A549 (cell line): ENCODE measurements around the gene OR2F2. TPM values are rescaled to one million over a fixed set of nuclear protein-coding genes. Genes with fewer than 3 reads are reported as not detected.

Experiments used
- ATAC-seq, 2 experiments: fragments of 200-7000 bp in 1 of 2; fragments of >200 bp in 1 of 2; cut with Nextera tagmentation in 1 of 2; cut with Tn5 transposase in 1 of 2; 3 replicates each; pipeline versions ENCODE4 v1.8.0 to v1.9.1; 2018 to 2020; ENCODE audit warnings: mild to moderate bottlenecking in 1 of 2, moderate library complexity in 1 of 2
- CTCF ChIA-PET: fragments of 300-600 bp; sonication (Branson Sonifier 250); formaldehyde crosslinking; extraction: SDS; loops from one replicate; lab custom pipeline; 2021; ENCODE audit warnings: antibody characterized with exemption, inconsistent platforms; lab: Yijun Ruan, JAX
- POLR2A ChIA-PET: fragments of 350-600 bp; formaldehyde crosslinking; extraction: SDS; loops from one replicate; lab custom pipeline; 2021; ENCODE audit warnings: antibody characterized with exemption, inconsistent platforms; lab: Yijun Ruan, JAX
- DNase-seq, 2 experiments: peaks; one replicate each; pipeline versions ENCODE4 v3.0.0 to v3.0.0-alpha.2; 2011 to 2016; ENCODE audit warnings: low read depth in 1 of 2, low spot score in 1 of 2
- FAIRE-seq: peaks from 2 replicates; lab custom pipeline; 2011; peaks lifted over from hg19 to GRCh38; lab: Jason Lieb, UNC
- H3K27ac ChIP-seq, 2 experiments: fragments of >200 bp; sonication (Bioruptor Twin); formaldehyde crosslinking; 3 replicates each; pipeline ENCODE4 v1.5.1; 2016 to 2017
- H3K4me1 ChIP-seq: fragments of >200 bp; sonication (Bioruptor Twin); formaldehyde crosslinking; 3 replicates; pipeline ENCODE4 v1.6.1; 2016
- H3K4me2 ChIP-seq: fragments of >200 bp; sonication (Bioruptor Twin); formaldehyde crosslinking; 3 replicates; pipeline ENCODE4 v1.6.1; 2016
- H3K4me3 ChIP-seq: fragments of >200 bp; sonication (Bioruptor Twin); formaldehyde crosslinking; 3 replicates; pipeline ENCODE4 v1.5.1; 2016
- H3K9me3 ChIP-seq: fragments of >200 bp; sonication (Bioruptor Twin); formaldehyde crosslinking; 3 replicates; pipeline ENCODE4 v1.6.1; 2016
- CEBPB ChIP-seq, 2 experiments: fragments of >200 bp in 1 of 2; sonication (Bioruptor Twin) in 1 of 2; formaldehyde crosslinking in 1 of 2; IDR thresholded peaks; 2 replicates each; pipeline ENCODE4 v1.6.1; 2012 to 2016
- EP300 ChIP-seq, 2 experiments: fragments of >200 bp; sonication (Bioruptor Twin); formaldehyde crosslinking; IDR thresholded peaks; 2 replicates in 1 of 2; 3 replicates in 1 of 2; pipeline ENCODE4 v1.6.1; 2016 to 2017
- ESRRA ChIP-seq: fragments of 150-350 bp; IDR thresholded peaks from 2 replicates; pipeline ENCODE4 v1.6.1; 2014; ENCODE audit warnings: mild to moderate bottlenecking, low read length, borderline replicate concordance
- HOXB13 ChIP-seq: fragments of 250-450 bp; sonication (Bioruptor Pico); IDR thresholded peaks from 2 replicates; pipeline ENCODE4 v1.5.0; 2020; ENCODE audit warnings: low read depth, mild to moderate bottlenecking, moderate library complexity
- KDM1A ChIP-seq: fragments of 200-600 bp; sonication (generic); IDR thresholded peaks from 2 replicates; pipeline ENCODE4 v1.6.1; 2016; ENCODE audit warnings: low read depth, mild to moderate bottlenecking
- MAFK ChIP-seq: fragments of 450-650 bp; IDR thresholded peaks from 2 replicates; pipeline ENCODE4 v1.6.1; 2014; ENCODE audit not compliant: partially characterized antibody
- SMC3 ChIP-seq: fragments of >200 bp; sonication (Bioruptor Twin); formaldehyde crosslinking; IDR thresholded peaks from 3 replicates; pipeline ENCODE4 v1.6.1; 2018; ENCODE audit warnings: inconsistent platforms
- ZNF302 ChIP-seq: fragments of 250-450 bp; sonication (Bioruptor Pico); IDR thresholded peaks from 2 replicates; pipeline ENCODE4 v1.9.0; 2021; ENCODE audit warnings: inconsistent platforms, mild to moderate bottlenecking, moderate library complexity
- WGBS: methylation state at CpG from one replicate; pipeline ENCODE4 v1.1.6; 2017; ENCODE audit errors: missing lambda C conversion rate; 5-methylcytosine and 5-hydroxymethylcytosine counted together
- polyA minus RNA-seq: library from RNA; depleted of rRNA, polyadenylated mRNA; stranded (reverse); fragments of >200 nt; gene quantifications from 2 replicates; pipeline ENCODE4 v1.2.3, GENCODE V29; 2011; rRNA and poly(A)+ RNA removed
- polyA plus RNA-seq, 4 experiments: library from polyadenylated mRNA; depleted of rRNA in 3 of 4; stranded (reverse); fragments of >200 nt; fragmentation: RNase III in 1 of 4; extraction: RNeasy Plus Mini Kit Qiagen cat#74134 plus additional on column Dnase treatment in 1 of 4; gene quantifications; 2 replicates in 3 of 4; 3 replicates in 1 of 4; pipeline ENCODE4 v1.2.3, GENCODE V29; 2011 to 2017
- TF ChIP-seq, protein P1 (sequence below): IDR thresholded peaks from 2 replicates; pipeline ENCODE4 v1.6.1; 2012; ENCODE audit warnings: low read depth, borderline replicate concordance
- TF ChIP-seq, protein P2 (sequence below): fragments of 150-350 bp; IDR thresholded peaks from 2 replicates; pipeline ENCODE4 v1.6.1; 2014; ENCODE audit warnings: low read depth, mild to moderate bottlenecking, low read length
- TF ChIP-seq, protein P3 (sequence below): fragments of 250-450 bp; sonication (Bioruptor Pico); IDR thresholded peaks from 2 replicates; pipeline ENCODE4 v1.5.0; 2020; ENCODE audit warnings: low read depth, mild to moderate bottlenecking, moderate library complexity

OR2F2 gene, protein sequence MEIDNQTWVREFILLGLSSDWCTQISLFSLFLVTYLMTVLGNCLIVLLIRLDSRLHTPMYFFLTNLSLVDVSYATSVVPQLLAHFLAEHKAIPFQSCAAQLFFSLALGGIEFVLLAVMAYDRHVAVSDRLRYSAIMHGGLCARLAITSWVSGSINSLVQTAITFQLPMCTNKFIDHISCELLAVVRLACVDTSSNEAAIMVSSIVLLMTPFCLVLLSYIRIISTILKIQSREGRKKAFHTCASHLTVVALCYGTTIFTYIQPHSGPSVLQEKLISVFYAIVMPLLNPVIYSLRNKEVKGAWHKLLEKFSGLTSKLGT
- polyA plus RNA-seq (2011; rRNA removed) (not detected in 2 replicates), polyA plus RNA-seq (2017; fragmentation: RNase III; extraction: RNeasy Plus Mini Kit Qiagen cat#74134 plus additional on column Dnase treatment) (not detected in 3 replicates), polyA minus RNA-seq (not detected in 2 replicates)
- polyA plus RNA-seq (2012; cell fraction: cytosol; rRNA removed) = not detected in 2 replicates
- not detected in 2 replicates for polyA plus RNA-seq (2012; cell fraction: nucleus; rRNA removed)

DNA sequence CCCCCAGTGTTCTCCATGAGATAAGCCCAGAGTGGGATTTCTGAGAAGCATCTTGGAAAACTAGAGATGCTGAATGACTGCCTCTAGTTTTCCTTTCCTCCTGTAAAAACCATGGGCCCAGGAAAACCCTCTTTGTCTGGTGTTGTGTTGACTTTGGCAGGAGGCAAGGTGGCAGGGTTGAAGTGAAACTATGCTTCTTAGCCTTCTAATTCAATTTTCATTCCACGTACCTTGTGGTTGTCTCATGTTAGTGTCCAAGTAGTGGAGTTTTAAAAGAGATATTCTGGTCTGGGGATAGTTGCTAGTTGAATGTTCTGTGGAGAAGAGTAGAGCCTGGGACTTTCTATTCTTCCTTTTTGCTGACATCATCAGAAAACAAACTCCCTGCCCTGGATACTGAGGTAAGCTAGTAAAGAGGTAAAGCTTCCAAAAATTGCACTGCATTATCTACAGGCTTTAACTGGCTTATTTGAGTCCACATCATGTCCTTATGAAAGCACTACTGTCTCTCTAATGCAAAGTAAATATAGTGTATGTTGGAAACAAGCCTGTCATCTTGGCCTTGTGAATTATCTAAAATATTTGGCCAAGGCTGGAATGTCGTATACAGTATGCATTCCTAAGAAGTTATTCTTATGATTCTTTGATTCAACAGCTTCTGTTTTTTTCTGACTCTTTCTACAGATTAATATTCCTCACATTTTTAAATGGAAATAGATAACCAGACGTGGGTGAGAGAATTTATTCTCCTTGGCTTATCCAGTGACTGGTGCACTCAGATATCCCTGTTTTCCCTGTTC, at the start of gene OR2F2:
Gene OR2F2, plus strand, starts transcription at position 708 of the 800 bp plus-strand sequence. Its CDS starts 0 bp downstream, at position 708.
- no peaks in the 10 kb centered on the region for H3K4me1 ChIP-seq
- 28% methylated on average over 3 of the region's 3 CpGs for WGBS
- POLR2A ChIA-PET = no interaction called here
- FAIRE-seq (no peak), DNase-seq (no peak)
- H3K4me3 ChIP-seq = no peak within 1 kb of the TSS
- CTCF ChIA-PET = interaction anchor here (1.0 to 1.5 kb wide), 3 partner anchors 13 to 77 kb away, joined by 3 to 5 read pairs (median 3); partner anchors contain the start of gene TCAF1
- no peaks in the 10 kb centered on the region for H3K9me3 ChIP-seq
- H3K27ac ChIP-seq = no peak within 1 kb of the TSS
- TF ChIP-seq SMC3 (no peak), MAFK (peak; percentile 98)
- TF ChIP-seq, all 56 proteins: peak for 1
- H3K4me2 ChIP-seq = no peak within 1 kb of the TSS
- ATAC-seq = no peak

DNA sequence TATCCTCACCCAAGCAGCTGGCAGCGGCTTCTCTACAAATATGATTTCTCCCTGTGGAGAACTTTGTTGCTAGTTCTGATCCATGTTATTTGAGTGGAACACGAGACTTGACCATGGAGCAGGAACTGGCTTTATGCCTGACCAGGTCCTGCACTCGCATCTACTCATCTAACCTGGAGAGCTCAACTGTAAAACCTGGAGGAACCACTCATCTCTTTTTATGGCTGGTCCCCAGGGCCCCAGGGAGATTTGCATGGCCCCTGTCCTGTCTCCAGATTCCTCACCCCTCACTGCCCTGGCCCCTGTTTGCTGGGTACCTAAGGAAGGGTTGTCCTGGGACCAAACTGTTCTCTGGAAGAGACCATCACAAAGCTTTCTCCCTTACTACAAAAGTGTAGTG, 49.1 kb upstream of the OR2F2 start:
- ATAC-seq (no peak), FAIRE-seq (no peak), DNase-seq (no peak)
- H3K4me2 ChIP-seq = no peak overlapping the region
- 95% methylated on average over 3 of the region's 3 CpGs for WGBS
- H3K4me1 ChIP-seq = no peaks in the 10 kb centered on the region
- H3K9me3 ChIP-seq = peaks cover 4% of the 10 kb centered on the region; the same call in 1 of the 3 replicates
- no peak overlapping the region for H3K4me3 ChIP-seq
- CTCF ChIA-PET = no interaction called here
- no peak overlapping the region for H3K27ac ChIP-seq
- POLR2A ChIA-PET = interaction anchor here (0.8 kb wide), 1 partner anchor 16 kb away, joined by 3 read pairs; the partner anchor contains the start of gene TCAF1
- TF ChIP-seq ESRRA = no peak
- no peak for TF ChIP-seq HOXB13 (CRISPR knock-in tag)
- TF ChIP-seq ZNF302 (CRISPR knock-in tag) = no peak
- TF ChIP-seq, protein P1, sequence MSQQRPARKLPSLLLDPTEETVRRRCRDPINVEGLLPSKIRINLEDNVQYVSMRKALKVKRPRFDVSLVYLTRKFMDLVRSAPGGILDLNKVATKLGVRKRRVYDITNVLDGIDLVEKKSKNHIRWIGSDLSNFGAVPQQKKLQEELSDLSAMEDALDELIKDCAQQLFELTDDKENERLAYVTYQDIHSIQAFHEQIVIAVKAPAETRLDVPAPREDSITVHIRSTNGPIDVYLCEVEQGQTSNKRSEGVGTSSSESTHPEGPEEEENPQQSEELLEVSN = no peak
- TF ChIP-seq KDM1A = no peak
- TF ChIP-seq MAFK = no peak
- no peak for TF ChIP-seq EP300 (IDR thresholded peaks at IDR 0.05)
- TF ChIP-seq, protein P2, sequence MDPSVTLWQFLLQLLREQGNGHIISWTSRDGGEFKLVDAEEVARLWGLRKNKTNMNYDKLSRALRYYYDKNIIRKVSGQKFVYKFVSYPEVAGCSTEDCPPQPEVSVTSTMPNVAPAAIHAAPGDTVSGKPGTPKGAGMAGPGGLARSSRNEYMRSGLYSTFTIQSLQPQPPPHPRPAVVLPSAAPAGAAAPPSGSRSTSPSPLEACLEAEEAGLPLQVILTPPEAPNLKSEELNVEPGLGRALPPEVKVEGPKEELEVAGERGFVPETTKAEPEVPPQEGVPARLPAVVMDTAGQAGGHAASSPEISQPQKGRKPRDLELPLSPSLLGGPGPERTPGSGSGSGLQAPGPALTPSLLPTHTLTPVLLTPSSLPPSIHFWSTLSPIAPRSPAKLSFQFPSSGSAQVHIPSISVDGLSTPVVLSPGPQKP = no peak

DNA sequence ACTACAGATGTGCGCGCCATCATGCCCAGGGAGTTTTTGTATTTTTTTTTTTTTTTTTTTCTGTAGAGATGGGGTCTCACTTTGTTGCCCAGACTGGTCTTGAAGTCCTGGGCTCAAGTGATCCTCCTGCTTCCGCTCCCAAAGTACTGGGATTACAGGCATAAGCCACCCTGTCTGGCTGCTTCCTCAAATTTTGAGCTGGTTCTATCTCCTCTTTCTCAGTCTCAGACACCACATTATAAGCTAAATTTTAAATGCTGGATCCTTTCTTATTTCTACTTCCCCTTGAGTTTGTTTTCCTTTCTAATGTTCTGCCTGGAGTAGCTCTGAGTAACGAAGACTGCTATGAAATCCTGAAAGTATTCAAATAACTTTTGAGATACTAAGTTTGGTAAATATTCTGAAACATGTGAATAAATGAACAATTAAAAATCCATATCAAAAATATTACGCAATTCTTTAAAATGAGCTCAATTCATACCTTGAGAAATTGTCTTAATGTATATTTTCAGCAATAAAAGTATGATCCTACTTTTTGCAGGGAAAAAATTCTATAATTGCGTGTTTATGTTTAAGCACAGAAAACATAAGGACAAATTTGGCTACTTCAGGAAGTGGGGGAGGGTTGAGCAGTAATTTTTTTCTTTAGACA, 48.1 kb upstream of the OR2F2 start:
- no peaks in the 10 kb centered on the region for H3K4me1 ChIP-seq
- no peak for DNase-seq
- H3K4me3 ChIP-seq = no peak overlapping the region
- H3K27ac ChIP-seq = no peak overlapping the region
- TF ChIP-seq CEBPB (IDR thresholded peaks at IDR 0.05) = peak; percentile 36 to 51; a peak in 2 of 4 replicates
- TF ChIP-seq, protein P3, sequence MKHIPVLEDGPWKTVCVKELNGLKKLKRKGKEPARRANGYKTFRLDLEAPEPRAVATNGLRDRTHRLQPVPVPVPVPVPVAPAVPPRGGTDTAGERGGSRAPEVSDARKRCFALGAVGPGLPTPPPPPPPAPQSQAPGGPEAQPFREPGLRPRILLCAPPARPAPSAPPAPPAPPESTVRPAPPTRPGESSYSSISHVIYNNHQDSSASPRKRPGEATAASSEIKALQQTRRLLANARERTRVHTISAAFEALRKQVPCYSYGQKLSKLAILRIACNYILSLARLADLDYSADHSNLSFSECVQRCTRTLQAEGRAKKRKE = no peak
- TF ChIP-seq, all 56 proteins: peak for 1
- ChIA-PET POLR2A (interaction anchor here (2.4 kb wide), 1 partner anchor 15 kb away, joined by 10 read pairs; the partner anchor contains the start of gene TCAF1), CTCF (interaction anchor here (0.9 to 1.9 kb wide), 2 partner anchors 13 to 15 kb away, joined by 3 to 5 read pairs; partner anchors contain the start of gene TCAF1)
- 93% methylated on average over 6 of the region's 6 CpGs for WGBS
- no peak overlapping the region for H3K4me2 ChIP-seq
- peaks cover 4% of the 10 kb centered on the region; the same call in 1 of the 3 replicates for H3K9me3 ChIP-seq
- FAIRE-seq (no peak), ATAC-seq (no peak)
